Activated T-cell treated with anti-CD3 and anti-CD28 coated beads, Interleukin-2, amount 50 U/mL, for 48 hours (primary cell): Measurements from ENCODE around the gene PELI2.

Source experiments
- DNase-seq, 2 experiments: peaks; one replicate each; pipeline ENCODE4 v3.0.0-alpha.2; 2020

The PELI2 gene

DNA sequence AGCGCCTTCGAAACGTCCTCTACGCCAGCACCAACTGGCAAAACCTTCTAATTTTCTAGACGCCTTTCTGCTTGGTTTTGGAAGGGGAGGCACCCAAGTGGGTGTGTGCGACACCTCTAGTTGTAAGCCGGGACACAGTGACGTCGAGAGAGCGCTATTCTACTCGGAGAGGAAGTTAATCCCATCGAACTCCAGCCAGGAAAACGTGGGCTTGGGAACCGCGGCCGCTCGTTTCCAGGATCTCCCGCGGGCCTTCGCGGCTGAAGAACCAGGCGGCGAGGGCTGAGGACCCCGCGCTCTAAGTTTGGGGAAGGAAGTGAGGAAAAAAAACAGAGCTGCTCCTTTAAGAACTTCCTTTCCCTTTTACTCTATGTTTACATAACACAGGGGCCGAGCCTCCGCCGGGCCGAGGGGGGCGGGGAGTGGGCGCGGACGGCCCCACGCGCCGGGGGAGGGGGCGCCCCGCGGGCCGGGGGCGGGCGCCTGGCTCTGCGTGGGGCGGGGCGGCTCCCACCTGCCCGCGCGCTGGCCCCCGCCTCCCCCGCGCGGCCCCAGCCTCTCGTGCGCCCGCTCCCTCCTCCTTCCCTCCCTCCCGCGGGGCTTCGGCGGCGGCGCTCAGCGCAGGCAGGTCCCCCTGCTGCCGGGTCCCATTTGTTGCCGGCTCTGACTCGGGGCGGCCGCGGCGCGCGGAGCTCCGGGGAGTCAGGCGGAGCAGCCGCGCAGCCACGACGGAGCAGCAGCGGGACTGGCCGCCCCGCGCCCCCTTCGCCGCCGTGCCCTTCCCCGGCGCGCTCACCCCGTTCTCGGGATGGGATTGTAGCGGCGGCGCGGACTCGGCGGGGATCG lies at the start of gene PELI2:
Gene PELI2, plus strand, starts transcription at position 647 of the 846 bp plus-strand sequence. CDS start 250 bp downstream, outside the sequence.
- DNase-seq = peak; percentile 66 to 77

GRCh38 chr14:56073799-56074198 lies 44.4 kb upstream of the PELI2 start:
- no peak for DNase-seq

GRCh38 chr14:56075301-56075700 lies 42.9 kb upstream of the PELI2 start:
- no peak for DNase-seq

GRCh38 chr14:56081139-56081538 lies 37.1 kb upstream of the PELI2 start:
- DNase-seq = no peak

GRCh38 chr14:56082880-56083279 lies 35.3 kb upstream of the PELI2 start:
- DNase-seq = no peak

DNA sequence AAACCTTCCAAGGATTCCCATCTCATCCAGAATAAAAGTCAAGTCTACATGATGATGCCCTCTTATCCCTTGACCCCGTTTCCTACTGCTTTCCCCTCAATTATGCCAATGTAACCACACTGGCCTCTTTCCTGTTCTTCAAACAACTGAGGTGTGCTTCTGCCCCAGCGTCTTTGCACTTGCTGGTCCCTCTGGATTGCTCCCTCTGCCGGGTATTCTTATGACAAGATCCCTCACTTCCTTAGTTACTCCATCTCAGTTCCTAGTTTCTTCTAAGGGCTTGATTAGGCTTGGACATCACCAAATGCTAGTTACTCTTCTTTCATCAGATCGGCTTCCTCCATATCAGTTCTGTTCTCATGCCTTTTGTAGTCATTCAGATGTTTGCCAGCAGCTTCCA lies 32.7 kb upstream of the PELI2 start:
- no peak for DNase-seq

DNA sequence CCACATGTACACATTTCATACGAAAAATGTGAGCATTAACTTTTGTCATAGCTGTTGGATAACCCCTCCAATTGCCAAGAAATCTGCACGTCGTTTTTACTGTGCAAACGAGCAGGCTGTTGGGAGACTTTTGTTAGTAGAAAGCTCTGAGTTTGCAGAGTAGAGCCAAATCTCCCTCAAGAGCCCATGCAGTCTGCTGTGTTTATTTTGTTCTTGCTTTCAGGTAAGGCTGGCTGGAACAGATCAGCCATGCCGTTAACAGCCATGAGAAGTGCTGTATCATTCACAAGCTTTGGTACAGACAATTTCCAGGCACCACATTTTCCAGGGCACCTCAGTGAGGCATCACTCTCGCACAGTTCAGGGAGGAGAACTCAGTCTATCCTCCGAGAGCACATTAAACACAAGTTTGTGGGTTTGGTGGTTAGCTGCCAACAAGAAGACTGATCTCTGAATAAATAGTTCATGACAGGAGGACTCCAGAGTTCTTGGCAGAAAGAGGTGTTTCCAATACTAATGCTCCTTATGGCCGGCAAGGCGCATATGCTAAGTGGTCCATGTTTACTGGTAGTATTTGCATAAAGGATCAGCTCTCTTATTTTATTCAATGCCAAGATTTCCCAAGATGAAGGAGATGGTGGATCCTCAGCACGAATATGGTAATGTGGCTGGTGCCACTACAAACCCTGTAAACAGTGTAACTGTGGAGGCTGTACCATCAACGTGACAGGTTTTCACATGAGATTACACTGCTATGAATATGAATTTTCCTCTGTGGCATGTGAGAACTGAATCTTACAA lies 30.3 kb upstream of the PELI2 start:
- no peak for DNase-seq

- no peak for DNase-seq
These were observed 29.3 kb upstream of the PELI2 start for GRCh38 chr14:56088941-56089340.

DNA sequence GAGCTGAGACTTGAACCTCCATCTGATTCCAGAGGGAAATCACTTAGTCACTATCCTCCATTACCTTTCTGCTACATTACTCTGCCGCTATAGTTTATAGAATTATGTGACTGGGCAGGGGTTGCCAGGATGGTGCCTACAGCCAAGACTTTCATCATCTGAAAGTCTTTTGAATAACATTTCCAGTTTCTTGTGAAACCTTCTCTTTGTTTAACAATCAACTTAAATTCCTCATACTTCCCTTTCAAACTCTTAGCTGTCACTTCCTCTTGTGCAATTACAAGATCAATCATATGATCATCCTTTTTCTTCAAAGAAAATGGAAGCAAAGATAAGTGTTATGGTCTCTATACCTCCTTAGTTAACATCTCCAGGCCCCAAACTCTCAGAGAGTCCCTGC lies 25.4 kb upstream of the PELI2 start:
- no peak for DNase-seq

- no peak for DNase-seq
These were observed 24.1 kb upstream of the PELI2 start for GRCh38 chr14:56094076-56094475.

DNA sequence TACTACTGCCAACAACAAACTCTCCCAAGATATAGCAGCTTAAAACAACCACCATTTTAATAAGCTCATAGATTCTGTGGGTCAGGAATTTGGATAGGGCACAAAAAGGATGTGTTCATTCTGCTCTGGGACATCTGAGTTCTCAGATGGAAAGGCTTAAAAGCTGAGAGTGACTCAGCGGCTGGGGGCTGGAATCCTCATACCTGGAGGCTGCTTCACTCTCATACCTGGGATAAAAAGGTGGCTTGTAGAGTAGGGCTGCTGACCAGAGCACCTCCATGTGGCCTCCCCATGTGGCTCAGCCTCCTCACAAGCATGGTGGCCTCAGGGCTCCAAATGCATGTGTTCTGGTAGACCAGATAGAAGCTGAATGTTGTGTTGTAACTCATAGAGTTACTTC lies 20.2 kb upstream of the PELI2 start:
- DNase-seq = no peak

DNA sequence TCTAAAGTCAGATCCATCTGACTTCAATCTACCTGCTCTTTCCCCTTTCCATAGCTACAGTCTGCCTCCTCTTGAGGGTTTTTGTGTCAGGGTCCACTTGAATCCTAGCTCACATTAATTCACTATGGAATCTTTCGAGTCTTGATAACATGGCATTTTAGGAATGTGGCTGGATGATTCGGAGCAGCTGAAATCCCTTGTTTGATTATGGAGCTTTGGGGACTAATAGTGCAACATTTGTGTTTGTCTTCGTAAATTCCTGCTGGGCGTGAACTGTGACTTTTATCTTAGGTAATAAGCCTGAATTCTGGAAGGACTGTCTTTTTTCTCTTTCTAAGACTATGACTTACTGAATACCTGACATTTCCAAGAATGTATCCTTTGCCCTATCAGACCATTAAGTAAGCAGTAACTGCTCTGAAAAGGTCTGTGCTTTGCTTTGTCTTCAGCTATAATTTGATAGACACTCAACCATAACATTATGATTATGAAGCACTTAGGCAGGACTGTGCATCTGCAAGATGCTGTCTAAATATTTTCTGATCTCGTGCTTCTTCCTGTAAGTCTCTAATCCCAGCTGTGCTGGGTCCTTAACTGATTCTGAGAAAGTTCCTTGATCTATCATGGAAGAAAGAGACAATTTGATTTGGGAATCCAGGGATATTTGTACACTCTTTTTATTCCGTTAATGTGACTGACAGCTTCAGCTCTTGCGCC lies 19.0 kb upstream of the PELI2 start:
- no peak for DNase-seq

- no peak for DNase-seq
These were observed 17.7 kb upstream of the PELI2 start for GRCh38 chr14:56100556-56100955.

DNA sequence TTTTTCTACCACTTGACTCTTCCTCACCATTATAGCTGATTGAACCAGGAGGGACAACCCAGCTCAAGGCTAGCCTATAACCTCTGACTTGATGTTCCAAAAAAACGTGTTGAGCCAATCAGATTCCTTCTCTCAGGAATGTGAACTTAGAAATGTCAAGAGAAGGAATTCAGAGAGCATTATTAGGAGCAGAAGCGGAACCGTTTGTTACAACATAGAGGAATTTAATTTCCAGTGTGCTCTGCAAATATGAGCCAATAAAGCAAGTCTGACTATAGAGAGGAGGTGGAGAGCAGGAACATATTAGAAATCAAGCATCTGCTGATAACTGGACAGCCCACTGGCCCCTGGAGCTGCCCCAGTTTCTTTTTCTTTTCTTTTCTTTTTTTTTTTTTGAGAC lies 15.3 kb upstream of the PELI2 start:
- DNase-seq = no peak

DNA sequence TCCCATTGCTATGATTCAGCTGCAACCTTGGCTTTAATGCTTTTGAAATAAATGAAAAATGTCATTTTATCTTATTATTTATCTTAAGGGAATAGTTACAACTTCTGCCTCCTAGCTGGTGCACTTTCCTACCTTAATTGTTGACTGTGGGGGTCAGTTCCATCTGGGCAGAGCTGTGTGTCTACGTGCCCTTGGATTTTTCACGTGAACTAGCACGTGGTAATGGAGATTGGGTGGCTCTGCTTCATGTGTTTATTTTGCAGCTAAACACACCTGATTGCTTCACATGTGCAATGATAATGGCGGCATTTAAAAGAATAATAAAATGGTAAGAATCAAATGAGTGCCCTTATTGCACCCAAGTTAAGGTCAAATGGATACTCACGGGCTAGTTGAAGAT lies 10.6 kb upstream of the PELI2 start:
- DNase-seq = no peak

GRCh38 chr14:56108057-56108456 lies 10.2 kb upstream of the PELI2 start:
- no peak for DNase-seq

- no peak for DNase-seq
These were observed 5.4 kb upstream of the PELI2 start for GRCh38 chr14:56112781-56113180.

GRCh38 chr14:56115334-56115870 lies 2.8 kb upstream of the PELI2 start:
- DNase-seq = no peak

- no peak for DNase-seq
These were observed 2.0 kb upstream of the PELI2 start for GRCh38 chr14:56115976-56116893.

- DNase-seq = peak; percentile 54 to 58
These were observed 485 bp downstream of the PELI2 start for GRCh38 chr14:56118611-56119181.

DNA sequence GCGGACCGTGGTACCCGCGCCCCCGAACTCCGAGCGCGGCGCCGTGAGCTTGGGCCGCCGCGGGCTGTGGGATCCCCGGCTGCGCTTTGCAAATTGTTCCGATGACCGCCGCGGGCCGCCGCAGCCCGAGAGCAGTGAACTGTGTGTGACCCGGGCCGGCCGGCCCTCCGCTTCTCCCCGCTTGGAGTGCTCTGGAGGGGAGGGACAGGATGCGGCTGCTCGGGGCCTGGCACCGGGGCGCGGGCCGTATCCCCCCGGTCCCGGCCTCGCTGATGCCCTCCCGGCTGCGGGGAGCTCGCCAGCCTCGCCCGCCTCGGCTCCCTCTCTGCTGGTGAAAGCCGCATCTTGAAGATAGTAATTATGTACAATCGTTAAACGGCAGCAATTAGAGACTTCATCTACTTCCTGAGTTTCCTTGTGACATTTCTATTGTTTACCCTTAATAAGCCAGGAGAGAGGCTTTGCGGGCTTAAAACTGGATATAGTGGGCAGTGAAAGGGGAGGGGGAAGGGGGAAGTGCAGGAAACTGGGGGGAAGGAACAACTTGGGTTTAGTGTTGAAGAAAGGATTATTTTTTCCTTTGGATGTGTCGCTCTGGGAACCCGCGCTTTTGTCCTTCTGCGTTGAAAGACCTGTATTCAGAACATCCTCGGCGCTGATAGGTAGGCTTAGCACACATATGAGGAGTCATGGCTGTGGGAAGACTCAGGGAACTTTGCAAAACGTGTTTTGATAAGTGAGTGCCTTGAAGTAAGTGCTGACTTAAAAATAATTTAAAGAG lies 1.2 kb downstream of the PELI2 start:
- peak; percentile 51 to 60 for DNase-seq
